Upper lobe of right lung (tissue), 1 donor: ENCODE data around the gene LPP. TPM values are rescaled to one million over a fixed set of nuclear protein-coding genes. Genes with fewer than 3 reads are reported as not detected.

Source experiments
- ATAC-seq: fragments of 200-7000 bp; cut with Tn5 transposase; one replicate; pipeline ENCODE4 v1.9.1; 2020; ENCODE audit warnings: mild to moderate bottlenecking, moderate library complexity
- DNase-seq: peaks from one replicate; pipeline ENCODE4 v3.0.0-alpha.2; 2020
- H3K27ac ChIP-seq: fragments of 200-600 bp; one replicate; pipeline ENCODE4 v1.8.0; 2022
- H3K27me3 ChIP-seq: fragments of 200-600 bp; one replicate; pipeline ENCODE4 v1.8.0; 2022; ENCODE audit warnings: mild to moderate bottlenecking
- H3K36me3 ChIP-seq: fragments of 200-600 bp; one replicate; pipeline ENCODE4 v1.8.0; 2022
- H3K4me1 ChIP-seq: fragments of 200-600 bp; one replicate; pipeline ENCODE4 v1.8.0; 2022
- H3K4me3 ChIP-seq: fragments of 200-600 bp; one replicate; pipeline ENCODE4 v1.8.0; 2022; ENCODE audit warnings: mild to moderate bottlenecking
- H3K9me3 ChIP-seq: fragments of 200-600 bp; one replicate; pipeline ENCODE4 v1.8.0; 2022
- intact Hi-C: fragments of 100-400 bp; cut with DNase I; formaldehyde crosslinking; loops from one replicate; pipeline ENCODE4 v1.11.0; 2022
- total RNA-seq: library from RNA; stranded (reverse); fragmentation: NEBNext Ultra II Directional; extraction: Animal tissue kit (Norgen Biotek cat#: 25700); gene quantifications from one replicate; pipeline ENCODE4 v1.2.1, GENCODE V29; 2021
- TF ChIP-seq, protein P1 (sequence below): fragments of 200-600 bp; IDR thresholded peaks from one replicate; pipeline ENCODE4 v1.8.0; 2022; ENCODE audit warnings: antibody characterized with exemption
- donor health status: DM: no; HTN: yes; CAD: no; lungs with severe emphysema.

The LPP gene
- total RNA-seq, 1 donor from 2014 or later, result 191 TPM

DNA sequence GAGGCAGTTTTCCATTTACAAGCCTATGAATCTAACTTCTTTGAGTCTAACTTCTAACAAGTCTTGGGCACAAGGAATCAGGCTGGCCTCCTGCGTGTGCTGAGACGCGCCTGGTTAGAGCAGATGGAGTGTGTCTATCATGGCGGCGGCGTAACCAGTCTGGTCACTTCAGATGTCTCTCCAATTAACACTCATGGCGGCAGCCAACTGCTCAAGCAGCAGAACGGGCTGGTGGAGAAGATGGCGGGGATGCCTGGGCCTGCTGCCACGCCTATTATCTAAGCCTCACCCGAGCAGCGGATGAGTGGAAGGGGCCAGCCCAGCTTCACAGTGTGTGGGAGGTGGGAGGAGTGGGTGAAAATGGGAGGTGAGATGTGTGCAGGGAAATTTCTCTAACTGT, 771.4 kb downstream of the LPP start:
- Histone ChIP-seq H3K4me1 (no peaks in the 10 kb centered on the region), H3K4me3 (no peak overlapping the region), H3K9me3 (no peaks in the 10 kb centered on the region), H3K27ac (no peak overlapping the region), H3K36me3 (no peaks in the 10 kb centered on the region), H3K27me3 (no peaks in the 10 kb centered on the region)
- no peak for DNase-seq
- TF ChIP-seq, protein P1, sequence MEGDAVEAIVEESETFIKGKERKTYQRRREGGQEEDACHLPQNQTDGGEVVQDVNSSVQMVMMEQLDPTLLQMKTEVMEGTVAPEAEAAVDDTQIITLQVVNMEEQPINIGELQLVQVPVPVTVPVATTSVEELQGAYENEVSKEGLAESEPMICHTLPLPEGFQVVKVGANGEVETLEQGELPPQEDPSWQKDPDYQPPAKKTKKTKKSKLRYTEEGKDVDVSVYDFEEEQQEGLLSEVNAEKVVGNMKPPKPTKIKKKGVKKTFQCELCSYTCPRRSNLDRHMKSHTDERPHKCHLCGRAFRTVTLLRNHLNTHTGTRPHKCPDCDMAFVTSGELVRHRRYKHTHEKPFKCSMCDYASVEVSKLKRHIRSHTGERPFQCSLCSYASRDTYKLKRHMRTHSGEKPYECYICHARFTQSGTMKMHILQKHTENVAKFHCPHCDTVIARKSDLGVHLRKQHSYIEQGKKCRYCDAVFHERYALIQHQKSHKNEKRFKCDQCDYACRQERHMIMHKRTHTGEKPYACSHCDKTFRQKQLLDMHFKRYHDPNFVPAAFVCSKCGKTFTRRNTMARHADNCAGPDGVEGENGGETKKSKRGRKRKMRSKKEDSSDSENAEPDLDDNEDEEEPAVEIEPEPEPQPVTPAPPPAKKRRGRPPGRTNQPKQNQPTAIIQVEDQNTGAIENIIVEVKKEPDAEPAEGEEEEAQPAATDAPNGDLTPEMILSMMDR, result no peak
- no peak for ATAC-seq
- intact Hi-C loops, result no loop called here

GRCh38 chr3:188926111-188926510, 772.2 kb downstream of the LPP start:
- TF ChIP-seq, protein P1, result no peak
- intact Hi-C loops, result no loop called here
- no peaks in the 10 kb centered on the region for H3K36me3 ChIP-seq
- H3K4me1 ChIP-seq, result no peaks in the 10 kb centered on the region
- DNase-seq (no peak), ATAC-seq (no peak)
- no peaks in the 10 kb centered on the region for H3K9me3 ChIP-seq
- no peak overlapping the region for H3K27ac ChIP-seq
- H3K4me3 ChIP-seq, result no peak overlapping the region
- H3K27me3 ChIP-seq, result no peaks in the 10 kb centered on the region

- no peaks in the 10 kb centered on the region for H3K9me3 ChIP-seq
- DNase-seq, result no peak
- no peaks in the 10 kb centered on the region for H3K36me3 ChIP-seq
- no peak for ATAC-seq
- TF ChIP-seq, protein P1, result no peak
- intact Hi-C loops, result no loop called here
- no peaks in the 10 kb centered on the region for H3K4me1 ChIP-seq
- H3K4me3 ChIP-seq, result no peak overlapping the region
- H3K27ac ChIP-seq, result no peak overlapping the region
- no peaks in the 10 kb centered on the region for H3K27me3 ChIP-seq
These were observed 773.0 kb downstream of the LPP start for GRCh38 chr3:188926741-188927511.

GRCh38 chr3:188927971-188928370, 774.0 kb downstream of the LPP start:
- TF ChIP-seq, protein P1, result no peak
- ATAC-seq, result no peak
- no peak overlapping the region for H3K27ac ChIP-seq
- no peak overlapping the region for H3K4me3 ChIP-seq
- no peaks in the 10 kb centered on the region for H3K4me1 ChIP-seq
- intact Hi-C loops, result no loop called here
- H3K9me3 ChIP-seq, result no peaks in the 10 kb centered on the region
- no peak for DNase-seq
- H3K36me3 ChIP-seq, result no peaks in the 10 kb centered on the region
- H3K27me3 ChIP-seq, result no peaks in the 10 kb centered on the region

DNA sequence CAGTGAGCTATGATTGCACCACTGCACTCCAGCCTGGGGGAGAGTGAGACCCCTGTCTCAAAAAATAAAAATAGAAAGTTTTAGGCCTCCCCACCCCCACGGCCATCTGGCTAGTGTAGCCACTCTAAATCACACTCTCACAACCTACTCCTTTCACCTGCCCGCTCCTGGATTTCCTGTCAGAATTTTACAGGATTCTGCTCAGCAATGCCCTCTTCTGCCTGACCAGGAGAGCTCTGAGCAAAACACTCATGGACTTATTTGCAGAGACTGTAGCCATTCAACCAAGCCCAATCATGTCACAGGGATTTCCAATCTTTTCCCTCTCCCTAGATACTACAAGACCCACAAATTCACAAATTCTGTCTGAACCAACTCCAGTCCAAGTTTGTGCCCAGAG, 775.2 kb downstream of the LPP start:
- Histone ChIP-seq H3K27me3 (no peaks in the 10 kb centered on the region), H3K9me3 (no peaks in the 10 kb centered on the region), H3K27ac (no peak overlapping the region), H3K36me3 (no peaks in the 10 kb centered on the region), H3K4me3 (no peak overlapping the region), H3K4me1 (no peaks in the 10 kb centered on the region)
- ATAC-seq, result peak; percentile 84
- TF ChIP-seq, protein P1, result peak; percentile 26
- no peak for DNase-seq
- intact Hi-C loops, result no loop called here
